Muscle of leg (tissue), 11 donors: ENCODE results near the gene TAS1R3. TPM values are rescaled to one million over a fixed set of nuclear protein-coding genes. Genes with fewer than 3 reads are reported as not detected.
"Not testable (repeated sequence)": the region's sequence is repeated elsewhere in the genome, so short reads cannot be mapped to it uniquely, and the experiment has no call there.

Experiments
- DNase-seq: peaks from one replicate; pipeline ENCODE4 v3.0.0; 2013
- H3K27ac ChIP-seq: one replicate; pipeline ENCODE4 v1.5.1; 2013; ENCODE audit warnings: mild to moderate bottlenecking, low read length, control low read depth
- H3K27me3 ChIP-seq: one replicate; pipeline ENCODE4 v1.6.1; 2013; ENCODE audit warnings: low read length; ENCODE audit not compliant: control insufficient read depth, insufficient read depth
- H3K36me3 ChIP-seq: one replicate; pipeline ENCODE4 v1.6.1; 2013; ENCODE audit warnings: low read length; ENCODE audit not compliant: control insufficient read depth, insufficient read depth
- H3K4me1 ChIP-seq: one replicate; pipeline ENCODE4 v1.6.1; 2013; ENCODE audit warnings: low read length; ENCODE audit not compliant: control insufficient read depth, insufficient read depth
- H3K4me3 ChIP-seq: one replicate; pipeline ENCODE4 v1.5.1; 2013; ENCODE audit warnings: low read length, control low read depth
- H3K9me3 ChIP-seq: replicated peaks from 2 replicates; pipeline ENCODE4 v1.6.1; 2013; ENCODE audit warnings: low read depth, low read length; ENCODE audit not compliant: control insufficient read depth
- WGBS: methylation state at CpG from one replicate; pipeline ENCODE4 v1.1.5; 2013; ENCODE audit warnings: missing lambda C conversion rate; ENCODE audit not compliant: insufficient coverage; 5-methylcytosine and 5-hydroxymethylcytosine counted together
- polyA plus RNA-seq, 8 donors: library from polyadenylated mRNA; unstranded; fragments of 120-200 nt; gene quantifications; one replicate each; pipeline versions ENCODE4 v1.2.1 to v1.2.3, GENCODE V29; 2013; ENCODE audit warnings: inconsistent platforms in 1 of 8, low replicate concordance in 1 of 8; ENCODE audit not compliant: insufficient read length in 8 of 8, insufficient read depth in 1 of 8
- total RNA-seq: library from RNA; stranded (reverse); fragments of 120-200 nt; gene quantifications from one replicate; pipeline ENCODE4 v1.2.4, GENCODE V29; 2013

The TAS1R3 gene
- total and polyA plus RNA-seq, 9 donors = 0.96 to 3.8 (median 2.4) TPM

DNA sequence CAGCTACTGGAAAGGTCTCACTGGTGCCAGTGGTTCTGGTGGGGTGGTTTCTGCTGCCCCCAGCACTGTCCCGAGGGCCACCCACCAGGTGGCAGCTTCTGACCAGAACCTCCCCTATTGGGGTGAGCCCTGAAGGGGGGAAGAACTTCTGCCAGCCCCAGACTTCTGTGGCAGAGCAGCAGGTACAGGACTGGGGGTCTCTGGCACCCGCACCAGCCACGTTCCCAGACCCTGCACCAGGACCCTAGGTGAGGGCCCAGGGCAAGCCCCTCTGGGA, 21.0 kb upstream of the TAS1R3 start:
- H3K4me3 ChIP-seq = no peak overlapping the region
- H3K36me3 ChIP-seq = peaks cover 50% of the 10 kb centered on the region
- H3K27me3 ChIP-seq = no peaks in the 10 kb centered on the region
- H3K9me3 ChIP-seq = no peaks in the 10 kb centered on the region
- H3K27ac ChIP-seq = no peak overlapping the region
- peaks cover 37% of the 10 kb centered on the region for H3K4me1 ChIP-seq
- 80% methylated on average over 3 of the region's 3 CpGs for WGBS
- DNase-seq = no peak

DNA sequence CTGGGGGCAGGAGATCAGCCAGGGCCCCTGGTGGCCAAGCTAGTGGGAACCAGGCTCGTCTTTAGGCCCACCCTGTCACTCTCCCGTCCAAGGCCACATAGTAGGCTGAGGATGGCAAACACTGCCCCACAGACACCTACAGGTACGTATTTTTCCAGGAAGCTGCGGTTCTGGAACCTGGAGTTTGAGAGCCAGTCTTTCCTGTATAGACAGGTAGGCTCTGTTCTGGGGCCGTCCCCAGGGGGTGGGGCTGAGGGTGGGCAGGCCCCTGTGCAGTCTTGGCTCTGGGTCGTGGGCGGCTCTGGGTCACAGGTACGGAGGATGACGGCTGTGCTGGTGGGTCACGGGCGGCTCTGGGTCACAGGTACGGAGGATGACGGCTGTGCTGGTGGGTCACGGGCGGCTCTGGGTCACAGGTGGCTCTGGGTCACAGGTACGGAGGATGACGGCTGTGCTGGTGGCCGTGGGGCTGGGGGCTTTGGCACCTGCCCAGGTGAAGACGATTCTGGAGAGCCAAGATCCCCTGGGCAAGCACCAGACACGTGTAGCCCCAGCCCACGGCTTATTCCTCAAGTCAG, 20.5 kb upstream of the TAS1R3 start:
- H3K36me3 ChIP-seq = peaks cover 54% of the 10 kb centered on the region
- H3K27ac ChIP-seq = no peak overlapping the region
- DNase-seq = no peak
- H3K9me3 ChIP-seq = no peaks in the 10 kb centered on the region
- WGBS = 79% methylated on average over 17 of the region's 21 CpGs
- H3K4me3 ChIP-seq = no peak overlapping the region
- H3K27me3 ChIP-seq = no peaks in the 10 kb centered on the region
- H3K4me1 ChIP-seq = peaks cover 32% of the 10 kb centered on the region

DNA sequence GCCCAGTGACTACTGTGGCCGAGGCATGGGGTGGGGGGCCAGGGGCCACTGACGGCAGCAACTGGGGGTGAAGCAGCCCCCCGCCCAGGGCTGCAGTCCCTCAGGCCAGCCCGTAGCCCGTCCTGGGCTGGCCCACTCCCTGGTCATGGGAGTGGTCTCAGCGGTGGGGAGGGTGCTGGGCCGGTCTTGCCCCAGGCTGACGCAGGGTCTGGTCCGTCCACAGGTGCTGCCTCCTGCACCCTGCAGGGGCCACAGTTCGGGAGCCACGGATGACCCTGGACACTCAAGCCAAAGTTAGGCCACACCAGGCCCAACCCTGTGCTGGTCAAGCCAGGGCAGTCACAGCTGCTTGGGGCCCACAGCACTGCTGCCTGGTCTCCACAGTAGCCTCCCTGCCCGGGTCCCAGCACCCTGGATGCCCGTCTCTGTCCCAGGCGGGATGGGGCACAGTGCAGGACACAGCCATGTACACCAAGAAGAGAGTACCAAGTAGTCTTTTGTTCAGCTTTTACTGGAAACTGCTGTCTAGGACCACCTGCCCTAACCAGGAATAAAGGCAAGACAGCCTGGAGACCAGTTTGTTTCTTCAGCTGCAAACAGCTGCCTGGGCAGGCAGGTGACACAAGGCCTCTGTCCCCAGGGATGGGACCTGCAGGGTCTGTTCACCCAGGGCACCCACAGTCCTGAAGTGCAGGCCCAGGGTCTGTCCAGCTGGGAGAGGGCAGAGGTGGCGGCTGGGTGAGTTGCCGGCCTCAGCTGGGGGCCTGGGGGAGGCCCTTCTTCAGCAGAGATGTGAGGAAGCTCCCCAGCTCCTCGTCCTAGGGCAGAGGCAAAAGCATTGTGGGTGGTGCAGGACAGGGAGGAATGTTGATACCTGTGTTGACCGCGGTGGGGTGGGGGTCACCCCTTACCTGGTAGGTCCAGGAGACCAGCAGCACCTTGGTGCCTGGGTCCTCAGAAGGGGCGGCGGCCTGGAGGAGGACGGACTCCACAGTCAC, 19.7 kb upstream of the TAS1R3 start:
- Histone ChIP-seq H3K36me3 (peaks cover 54% of the 10 kb centered on the region), H3K4me1 (peaks cover 24% of the 10 kb centered on the region), H3K27ac (no peak overlapping the region), H3K4me3 (no peak overlapping the region), H3K27me3 (no peaks in the 10 kb centered on the region), H3K9me3 (no peaks in the 10 kb centered on the region)
- no peak for DNase-seq
- WGBS = 86% methylated on average over 21 of the region's 22 CpGs

DNA sequence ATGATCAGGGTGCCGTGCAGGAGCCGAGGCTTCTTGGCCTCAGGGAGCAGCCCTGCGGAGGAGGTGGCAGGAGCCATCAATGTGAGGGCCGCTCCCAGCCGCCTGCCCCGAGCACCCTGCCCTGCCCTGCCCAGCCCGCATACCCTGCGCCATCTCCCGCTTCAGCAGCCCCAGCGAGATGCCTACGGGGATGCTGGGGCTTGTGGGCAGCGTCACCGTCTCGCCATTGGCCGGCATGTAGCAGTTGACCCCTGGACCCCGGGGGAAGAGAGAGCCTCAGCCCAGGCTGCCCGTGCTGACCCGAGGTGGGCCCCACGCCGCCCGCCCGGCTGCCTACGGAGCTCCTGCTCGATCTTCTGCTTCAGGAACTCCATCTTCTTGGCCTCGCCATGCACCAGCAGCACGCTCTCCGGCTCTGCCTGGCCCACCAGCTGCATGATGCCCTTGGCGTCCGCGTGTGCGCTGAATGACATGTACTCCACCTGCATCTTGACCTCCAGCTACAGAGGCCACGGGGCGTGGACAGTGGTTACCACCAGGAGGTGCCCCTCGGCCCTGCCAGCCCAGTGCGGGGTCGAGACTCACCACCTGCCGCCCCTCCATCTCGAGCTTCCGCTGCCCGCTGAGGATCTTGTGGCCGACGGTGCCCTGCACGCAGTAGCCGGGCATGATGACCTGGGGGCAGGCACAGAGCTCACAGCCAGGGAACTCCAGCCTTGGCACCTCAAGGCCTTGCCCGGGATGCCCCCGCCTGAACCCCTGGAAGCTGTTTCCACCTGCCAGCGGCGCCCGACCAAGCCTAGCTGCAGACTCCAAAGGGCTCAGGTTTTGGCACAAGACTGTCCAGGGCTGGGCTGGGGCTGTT, 18.4 kb upstream of the TAS1R3 start:
- Histone ChIP-seq H3K36me3 (peaks cover 56% of the 10 kb centered on the region), H3K4me3 (no peak overlapping the region), H3K27ac (no peak overlapping the region), H3K27me3 (no peaks in the 10 kb centered on the region), H3K4me1 (peaks cover 15% of the 10 kb centered on the region), H3K9me3 (no peaks in the 10 kb centered on the region)
- DNase-seq = no peak
- WGBS = 89% methylated on average over 44 of the region's 49 CpGs

DNA sequence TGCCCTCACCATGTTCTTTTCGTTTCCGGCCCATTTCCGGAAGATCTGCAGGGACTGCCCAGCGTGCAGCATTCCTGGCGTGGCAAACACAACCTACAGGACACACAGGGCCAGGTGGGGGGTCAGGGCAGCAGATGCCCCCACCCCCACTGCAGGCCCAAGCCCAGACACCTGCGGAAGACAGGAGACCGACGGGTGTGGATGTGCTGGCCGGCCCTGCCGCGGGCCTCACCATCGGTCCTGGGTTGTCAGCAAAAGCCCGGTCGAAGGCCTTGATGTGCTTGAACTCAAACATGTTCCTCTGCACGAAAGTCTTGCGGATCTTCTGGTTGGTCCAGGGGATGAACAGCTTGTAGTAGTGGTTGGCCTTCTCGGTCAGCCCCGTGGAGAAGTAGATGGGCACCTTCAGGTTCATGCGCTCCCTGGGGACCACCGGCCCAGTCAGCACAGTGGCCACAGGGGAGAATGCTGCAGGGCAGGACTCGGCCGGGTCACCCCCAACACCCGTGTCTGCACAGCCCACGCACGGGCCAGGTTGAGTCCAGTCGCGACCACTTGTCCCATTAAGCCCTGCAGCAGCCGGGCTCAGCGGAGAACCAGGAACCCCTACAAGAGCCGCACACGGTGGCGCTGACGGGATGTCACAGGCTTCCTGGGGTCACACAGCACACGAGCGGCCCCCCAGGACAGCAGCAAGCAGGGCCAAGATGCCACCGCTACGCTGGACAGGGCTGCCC, 17.4 kb upstream of the TAS1R3 start:
- Histone ChIP-seq H3K36me3 (peaks cover 61% of the 10 kb centered on the region), H3K27ac (no peak overlapping the region), H3K27me3 (no peaks in the 10 kb centered on the region), H3K9me3 (no peaks in the 10 kb centered on the region), H3K4me1 (peaks cover 19% of the 10 kb centered on the region), H3K4me3 (no peak overlapping the region)
- DNase-seq = no peak
- 86% methylated on average over 33 of the region's 37 CpGs for WGBS

DNA sequence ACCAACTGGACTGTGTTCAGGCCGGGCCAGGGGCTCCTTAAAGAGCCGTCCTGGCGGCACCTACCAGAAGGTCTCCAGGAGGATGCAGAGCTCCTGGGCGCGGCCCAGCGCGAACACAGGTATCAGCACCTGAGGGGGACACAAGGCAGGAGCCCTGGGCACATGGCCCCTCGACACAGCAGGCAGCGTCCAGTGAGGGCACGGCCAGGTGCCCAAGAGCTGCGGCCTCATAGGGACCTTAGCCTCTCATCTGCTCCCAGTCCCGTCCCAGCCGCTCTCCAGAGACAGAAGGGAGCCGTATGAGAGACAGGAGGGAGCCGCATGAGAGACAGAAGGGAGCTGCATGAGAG, 16.9 kb upstream of the TAS1R3 start:
- Histone ChIP-seq H3K4me3 (no peak overlapping the region), H3K4me1 (peaks cover 14% of the 10 kb centered on the region), H3K9me3 (no peaks in the 10 kb centered on the region), H3K27me3 (no peaks in the 10 kb centered on the region), H3K27ac (no peak overlapping the region), H3K36me3 (peaks cover 66% of the 10 kb centered on the region)
- DNase-seq = no peak
- 89% methylated on average over 14 of the region's 15 CpGs for WGBS

DNA sequence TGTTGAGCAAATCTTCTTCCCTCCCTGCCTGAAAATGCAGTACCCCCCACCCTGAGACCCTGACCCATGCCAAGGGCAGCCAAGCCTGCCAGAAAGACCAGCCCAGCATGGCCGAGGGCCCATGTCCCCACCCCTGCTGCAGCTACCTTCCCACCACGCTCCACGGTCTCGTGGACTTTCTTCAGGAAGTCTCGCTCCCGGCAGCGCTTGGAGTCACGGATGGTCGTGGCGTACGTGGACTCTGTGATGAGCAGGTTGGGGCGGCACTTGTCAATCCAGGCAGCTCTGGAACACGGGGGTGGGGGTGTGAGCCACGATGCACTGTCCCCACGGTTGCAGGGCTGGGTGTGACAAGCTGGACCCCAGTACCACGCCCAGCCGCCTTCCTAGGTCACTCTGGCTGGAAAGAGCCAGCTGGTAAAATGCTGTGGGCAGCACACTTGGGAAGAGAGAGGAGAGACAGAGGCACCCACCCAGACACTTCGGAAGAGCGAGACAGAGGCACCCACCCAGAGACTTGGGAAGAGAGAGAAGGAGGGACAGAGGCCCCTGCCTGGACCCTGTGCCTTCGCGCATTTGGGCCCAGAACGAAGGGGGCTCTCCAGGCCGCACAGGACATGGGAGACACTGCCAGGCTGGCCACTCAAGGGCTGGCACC, 16.3 kb upstream of the TAS1R3 start:
- 90% methylated on average over 21 of the region's 23 CpGs for WGBS
- Histone ChIP-seq H3K4me3 (no peak overlapping the region), H3K4me1 (peaks cover 8% of the 10 kb centered on the region), H3K27ac (no peak overlapping the region), H3K27me3 (no peaks in the 10 kb centered on the region), H3K9me3 (no peaks in the 10 kb centered on the region), H3K36me3 (peaks cover 70% of the 10 kb centered on the region)
- no peak for DNase-seq

DNA sequence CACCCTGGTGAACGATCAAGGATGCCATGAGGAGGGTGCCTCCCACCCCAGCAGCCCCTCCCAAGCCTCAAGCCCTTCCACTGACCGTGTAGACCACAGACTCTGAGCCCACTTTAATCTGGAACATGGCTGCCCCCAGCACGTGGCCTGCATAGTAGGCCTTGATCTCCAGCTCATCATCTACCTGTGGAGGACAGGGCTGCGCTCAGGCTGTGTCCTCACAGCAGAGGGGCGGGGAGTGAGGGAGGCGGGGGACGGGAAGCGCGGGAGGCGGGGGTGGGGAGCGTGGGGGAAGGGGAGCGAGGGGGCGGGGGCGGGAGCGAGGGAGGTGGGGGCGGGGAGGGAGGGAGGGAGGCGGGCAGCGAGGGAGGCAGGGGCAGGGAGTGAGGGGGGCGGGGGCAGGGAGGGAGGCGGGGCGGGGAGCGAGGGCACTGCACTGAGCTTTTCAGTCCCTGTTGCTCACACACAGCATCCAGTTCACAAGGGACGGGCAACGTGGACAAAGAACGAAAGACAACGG, 15.6 kb upstream of the TAS1R3 start:
- H3K4me3 ChIP-seq = no peak overlapping the region
- H3K27me3 ChIP-seq = no peaks in the 10 kb centered on the region
- no peak overlapping the region for H3K27ac ChIP-seq
- WGBS = 42% methylated on average over 6 of the region's 26 CpGs
- no peak for DNase-seq
- H3K36me3 ChIP-seq = peaks cover 70% of the 10 kb centered on the region
- H3K9me3 ChIP-seq = no peaks in the 10 kb centered on the region
- H3K4me1 ChIP-seq = peaks cover 4% of the 10 kb centered on the region

DNA sequence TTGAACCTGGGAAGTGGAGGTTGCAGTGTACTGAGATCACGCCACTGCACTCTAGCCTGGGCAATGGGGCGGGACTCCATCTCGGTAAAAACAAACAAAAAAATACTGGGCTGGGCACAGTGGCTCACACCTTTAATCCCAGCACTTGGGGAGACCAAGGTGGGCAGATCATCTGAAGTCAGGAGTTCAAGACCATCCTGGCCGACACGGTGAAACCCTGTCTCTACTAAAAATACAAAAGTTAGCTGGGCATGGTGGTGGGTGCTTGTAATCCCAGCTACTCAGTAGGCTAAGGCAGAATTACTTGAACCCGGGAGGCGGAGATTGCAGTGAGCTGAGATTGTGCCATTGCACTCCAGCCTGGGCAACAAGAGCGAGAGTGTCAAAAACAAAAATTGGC, 14.9 kb upstream of the TAS1R3 start:
- H3K4me1 ChIP-seq, H3K9me3 ChIP-seq, H3K27me3 ChIP-seq, H3K27ac ChIP-seq, H3K4me3 ChIP-seq, DNase-seq: not testable (repeated sequence)
- 86% methylated on average over 7 of the region's 8 CpGs for WGBS
- H3K36me3 ChIP-seq = peaks cover 71% of the 10 kb centered on the region
